ENCODE data around the gene TMEM165.

TMEM165 gene

DNA sequence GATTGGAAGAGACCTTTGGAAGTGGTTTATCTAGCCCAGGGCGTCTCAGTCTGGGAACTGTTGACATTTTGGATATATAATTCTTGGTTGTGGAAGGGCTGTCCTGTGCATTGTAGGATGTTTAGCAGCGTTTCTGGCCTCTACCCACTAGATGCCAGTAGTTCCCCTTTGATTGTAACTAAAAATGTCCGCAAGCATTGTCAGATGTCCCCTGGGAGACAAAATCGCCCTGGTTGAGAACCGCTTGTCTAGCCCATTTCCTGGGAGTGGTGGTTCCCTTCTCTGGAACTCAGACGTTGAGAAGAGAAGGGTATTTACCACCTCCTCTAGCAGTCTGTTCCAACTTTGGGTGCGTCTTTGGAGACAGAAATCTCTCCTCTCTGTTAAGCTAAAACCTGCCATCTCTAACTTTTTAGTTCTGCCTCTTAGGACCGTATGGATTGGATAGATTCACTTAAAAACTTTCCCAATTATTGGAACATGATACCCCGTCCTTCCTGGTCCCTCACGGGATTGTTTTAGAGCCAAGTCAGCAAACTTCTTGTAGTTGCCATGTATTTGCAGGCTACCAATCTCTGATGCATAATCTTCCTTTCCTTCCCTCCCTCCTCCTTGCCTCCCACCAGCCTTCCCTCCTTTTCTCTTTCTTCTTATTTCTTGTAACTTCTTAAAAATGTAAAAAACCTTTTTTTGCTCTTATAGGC lies 13.9 kb downstream of the TMEM165 start:
- DNase-seq: no peak

DNA sequence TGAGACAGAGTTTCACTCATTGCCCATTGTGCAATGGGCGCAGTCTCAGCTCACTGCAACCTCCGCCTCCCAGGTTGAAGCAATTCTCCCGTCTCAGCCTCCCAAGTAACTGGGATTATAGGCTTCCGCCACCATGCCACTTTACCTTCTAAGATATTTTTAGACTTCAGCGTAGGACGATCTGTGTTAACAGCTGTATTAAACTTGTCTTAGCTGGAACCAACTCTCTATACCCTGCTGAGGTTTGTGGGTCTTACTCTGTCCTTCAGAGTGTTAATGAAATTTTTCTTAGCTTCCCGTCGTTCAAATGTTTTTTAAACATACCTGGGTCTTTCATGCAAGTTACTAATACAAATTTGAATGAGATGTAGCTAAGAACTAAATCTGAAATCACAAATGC lies 14.7 kb downstream of the TMEM165 start:
- no peak for DNase-seq

GRCh38 chr4:55411621-55412020 lies 15.9 kb downstream of the TMEM165 start:
- no peak for DNase-seq

GRCh38 chr4:55416176-55416575 lies 20.4 kb downstream of the TMEM165 start:
- no peak for DNase-seq

DNA sequence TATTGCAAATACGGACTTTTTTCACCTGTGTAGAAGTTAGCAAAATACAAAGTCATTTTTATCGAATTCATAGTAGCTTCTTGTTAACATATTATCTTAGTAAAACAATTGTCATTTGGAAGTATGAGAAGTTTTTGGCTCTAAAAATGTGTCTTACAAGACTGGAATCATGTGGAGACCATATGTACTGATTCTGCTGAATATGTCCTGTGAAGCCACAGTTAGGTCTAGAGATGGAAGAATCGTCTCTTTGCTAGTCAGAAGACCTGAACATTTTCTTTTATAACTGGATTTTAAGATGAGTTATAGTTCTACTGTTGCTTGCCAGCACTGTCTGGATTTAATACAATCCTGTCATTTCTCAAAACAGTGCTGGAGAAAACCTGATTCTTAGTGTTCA lies 29.0 kb downstream of the TMEM165 start:
- DNase-seq: no peak

DNA sequence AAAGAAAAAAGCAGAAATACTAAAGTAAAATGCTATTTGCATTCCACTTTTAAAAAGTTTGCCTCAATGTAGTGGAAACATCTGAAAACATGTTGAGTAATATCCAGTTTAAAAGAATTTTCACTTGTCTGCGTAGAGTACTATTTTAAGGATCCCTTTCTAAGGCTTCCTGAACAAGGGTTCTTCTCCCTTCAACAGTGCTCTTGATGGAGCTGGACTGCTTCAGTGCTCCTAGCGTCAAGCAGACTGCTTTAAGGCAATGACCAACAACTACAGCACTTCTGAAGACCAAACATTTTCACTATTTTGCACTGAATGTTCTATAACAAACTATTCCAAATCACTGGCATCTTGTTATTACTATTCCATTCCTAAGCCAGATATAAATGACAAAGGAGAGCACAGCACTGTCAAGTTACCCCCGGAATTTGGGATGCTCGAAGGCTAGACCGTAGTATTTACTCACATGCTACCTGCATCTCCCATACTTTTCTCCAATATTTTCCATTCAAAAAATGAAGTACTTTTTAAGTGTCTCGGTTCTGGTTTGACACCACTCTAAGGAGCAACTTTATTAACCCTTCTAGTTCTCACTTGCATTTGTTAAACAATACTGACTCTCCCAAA lies 36.1 kb downstream of the TMEM165 start:
- DNase-seq: no peak

- DNase-seq: no peak
These were observed 39.5 kb downstream of the TMEM165 start for GRCh38 chr4:55435141-55435841.

GRCh38 chr4:55437356-55437796 lies 41.6 kb downstream of the TMEM165 start:
- no peak for DNase-seq

DNA sequence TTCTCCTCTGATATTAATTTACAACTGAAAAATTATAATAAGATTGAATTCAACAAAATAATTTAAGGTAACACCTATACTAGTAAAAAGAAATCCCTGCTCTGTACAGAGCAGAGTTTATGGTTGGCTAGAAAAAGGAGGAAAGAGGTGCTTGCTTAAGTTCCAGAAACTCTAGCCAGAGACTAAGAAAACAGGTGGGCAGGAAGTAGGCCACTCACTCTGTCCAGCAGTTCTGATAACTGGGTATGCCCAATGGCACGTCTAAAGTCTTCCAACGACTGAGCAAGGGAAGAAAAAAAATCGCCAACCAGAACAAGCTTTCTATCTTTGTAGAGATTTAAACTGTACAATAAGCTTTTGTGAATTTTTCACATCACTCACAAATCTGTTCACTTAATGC lies 42.1 kb downstream of the TMEM165 start:
- no peak for DNase-seq

GRCh38 chr4:55438314-55438713 lies 42.6 kb downstream of the TMEM165 start:
- no peak for DNase-seq

DNA sequence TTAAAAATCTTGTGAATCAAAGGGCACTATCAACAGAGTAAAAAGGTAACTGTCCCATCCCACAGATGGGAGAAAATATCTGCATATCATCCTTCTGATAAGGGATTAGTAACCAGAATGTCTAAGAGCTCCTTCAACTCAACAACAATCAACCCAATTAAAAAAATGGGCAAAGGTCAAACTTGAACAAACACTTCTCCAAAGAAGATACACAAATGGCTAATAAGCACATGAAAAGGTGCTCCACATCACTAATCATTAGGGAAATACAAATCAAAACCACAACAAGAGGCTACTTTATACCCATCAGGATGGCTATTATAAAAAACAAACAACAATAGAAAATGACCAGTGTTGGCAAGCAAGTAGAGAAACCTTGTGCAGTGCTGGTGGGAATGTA lies 43.3 kb downstream of the TMEM165 start:
- no peak for DNase-seq

DNA sequence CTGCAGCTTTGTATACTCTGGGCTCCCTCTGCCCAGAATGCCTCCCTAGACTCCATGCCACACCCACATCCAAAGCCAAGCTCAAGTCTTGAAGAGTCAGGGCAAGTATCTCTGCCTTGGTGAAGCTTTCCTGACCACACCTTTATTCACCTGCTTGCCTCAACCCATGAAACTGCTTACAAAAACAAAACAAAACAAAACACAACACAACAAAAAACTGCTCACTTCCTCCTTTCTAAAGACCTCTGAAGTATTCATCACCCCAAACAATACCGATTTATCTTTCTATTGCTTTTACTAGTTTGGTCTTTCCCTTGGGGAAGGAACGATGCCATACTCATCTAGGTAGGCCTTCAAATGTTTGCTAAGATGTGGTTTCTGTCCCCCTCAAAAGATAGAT lies 45.0 kb downstream of the TMEM165 start:
- no peak for DNase-seq

DNA sequence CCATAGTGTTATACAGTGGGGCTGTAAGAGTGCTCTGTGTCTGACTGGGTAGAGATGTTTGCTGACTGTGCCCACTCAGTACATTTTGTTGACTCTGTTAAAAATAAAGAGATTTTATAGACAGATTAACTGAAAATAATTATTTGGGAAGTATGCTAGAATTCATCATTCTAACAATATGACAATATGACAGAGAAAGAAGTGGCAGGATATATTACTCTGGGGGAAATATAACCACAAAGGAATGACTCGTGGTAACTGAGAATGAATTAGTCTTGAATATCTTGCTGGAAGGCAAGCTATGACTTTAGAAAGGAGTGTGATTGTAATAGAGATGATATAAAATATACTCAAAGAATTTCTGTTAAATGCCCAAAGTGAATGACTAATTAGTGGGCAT lies 46.8 kb downstream of the TMEM165 start:
- no peak for DNase-seq

DNA sequence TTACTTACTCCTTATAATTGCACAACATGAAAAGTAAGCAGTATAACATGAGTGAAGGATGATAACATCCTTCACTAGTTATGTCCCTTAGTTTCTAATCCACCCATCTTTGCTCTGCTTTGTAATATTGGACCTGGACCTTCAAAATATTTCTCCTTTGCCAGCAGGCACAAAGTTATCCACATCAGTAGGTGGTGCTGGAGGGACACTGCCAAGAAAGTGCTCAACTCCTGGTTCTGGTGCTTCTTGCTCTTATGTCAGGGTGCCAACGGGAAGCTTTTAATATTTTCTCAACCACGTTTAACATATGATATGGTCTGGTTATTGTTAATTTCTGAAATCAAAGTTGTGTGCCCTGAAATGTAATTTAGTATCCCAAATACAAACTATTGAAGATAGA lies 49.1 kb downstream of the TMEM165 start:
- peak; percentile 13 for DNase-seq

DNA sequence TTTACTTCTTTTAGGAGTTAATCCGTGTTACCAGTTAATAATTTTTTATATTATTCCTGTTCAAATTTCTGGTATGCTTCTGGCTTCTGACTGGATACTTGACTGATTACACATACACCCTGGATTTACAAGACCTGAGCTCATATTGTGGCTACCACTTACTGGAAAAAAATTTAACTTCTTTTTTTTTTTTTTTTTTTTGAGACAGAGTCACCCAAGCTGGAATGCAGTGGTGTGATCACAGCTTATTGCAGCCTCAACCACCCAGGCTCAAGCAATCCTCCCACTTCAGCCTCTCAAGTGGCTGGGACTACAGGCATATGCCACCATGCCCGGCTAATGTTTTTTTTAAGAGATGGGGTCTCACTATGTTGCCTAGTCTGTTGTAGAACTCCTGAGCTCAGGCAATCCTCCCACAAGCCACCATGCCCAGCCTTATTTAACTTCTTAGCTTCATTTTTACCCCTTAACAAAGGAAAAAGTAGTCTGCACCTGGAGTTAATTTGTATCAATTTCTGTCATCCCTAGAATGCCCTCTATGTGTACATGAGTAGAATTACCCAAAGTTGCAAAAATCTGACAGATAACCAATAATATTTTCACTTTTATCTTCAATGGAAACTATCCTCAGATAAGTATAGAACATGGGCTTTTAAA lies 50.3 kb downstream of the TMEM165 start:
- DNase-seq: no peak

DNA sequence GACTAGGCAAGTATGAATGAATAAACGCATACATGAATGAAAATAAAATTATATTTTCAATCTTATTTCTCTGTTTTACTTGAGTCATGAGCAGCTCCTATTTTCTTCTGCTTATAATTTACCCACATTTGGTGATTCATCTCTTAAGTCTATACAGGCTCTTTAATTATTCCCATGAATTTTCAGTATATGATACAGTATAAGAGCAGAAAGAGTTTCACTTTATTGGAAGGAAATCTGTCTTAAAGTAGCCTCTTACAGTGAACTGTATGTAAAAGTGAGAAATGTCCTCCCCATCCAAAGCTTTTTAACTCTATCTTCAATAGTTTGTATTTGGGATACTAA lies 50.8 kb downstream of the TMEM165 start:
- no peak for DNase-seq

DNA sequence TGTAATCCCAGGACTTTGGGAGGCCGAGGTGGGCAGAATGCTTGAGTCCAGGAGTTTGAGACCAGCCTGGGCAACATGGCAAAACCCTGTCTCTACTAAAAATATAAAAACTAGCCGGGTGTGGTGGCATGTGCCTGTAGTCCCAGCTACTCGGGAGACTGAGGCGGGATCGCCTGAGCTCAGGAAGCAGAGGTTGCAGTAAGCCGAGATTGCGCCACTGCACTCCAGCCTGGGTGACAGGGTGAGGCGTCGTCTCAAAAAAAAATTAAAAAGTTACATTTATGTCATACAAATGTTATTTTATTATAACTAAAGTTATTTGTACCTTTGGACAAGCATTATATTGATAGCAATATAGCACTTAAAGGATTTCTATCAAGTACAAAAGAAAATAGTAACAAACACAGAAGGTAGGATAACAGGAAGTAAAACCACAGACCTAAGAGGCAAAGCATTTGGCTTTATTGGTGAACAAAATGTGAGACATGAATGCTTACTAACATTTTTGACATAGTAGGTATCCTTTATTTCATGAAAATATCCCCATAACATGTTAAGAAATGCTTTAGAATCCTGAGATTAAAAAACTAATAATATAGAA lies 51.5 kb downstream of the TMEM165 start:
- no peak for DNase-seq

GRCh38 chr4:55447831-55448230 lies 52.1 kb downstream of the TMEM165 start:
- DNase-seq: no peak

DNA sequence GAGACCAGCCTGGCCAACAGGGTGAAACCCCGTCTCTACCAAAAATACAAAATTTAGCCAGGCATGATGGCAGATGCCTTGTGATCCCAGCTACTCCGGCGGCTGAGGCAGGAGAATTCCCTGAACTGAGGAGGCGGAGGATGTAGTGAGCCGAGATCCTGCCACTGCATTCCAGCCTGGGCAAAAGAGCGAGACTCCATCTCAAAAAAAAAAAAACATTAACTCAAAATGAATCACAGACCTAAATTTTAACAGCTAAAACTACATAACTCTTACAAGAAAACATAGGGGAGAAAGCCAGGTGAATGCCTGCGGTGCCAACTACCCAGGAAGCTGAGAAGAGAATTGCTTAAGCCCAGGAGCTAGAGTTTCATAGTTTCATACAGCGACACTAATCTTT lies 54.8 kb downstream of the TMEM165 start:
- DNase-seq: no peak

- no peak for DNase-seq
These were observed 62.4 kb downstream of the TMEM165 start for GRCh38 chr4:55458164-55458563.

DNA sequence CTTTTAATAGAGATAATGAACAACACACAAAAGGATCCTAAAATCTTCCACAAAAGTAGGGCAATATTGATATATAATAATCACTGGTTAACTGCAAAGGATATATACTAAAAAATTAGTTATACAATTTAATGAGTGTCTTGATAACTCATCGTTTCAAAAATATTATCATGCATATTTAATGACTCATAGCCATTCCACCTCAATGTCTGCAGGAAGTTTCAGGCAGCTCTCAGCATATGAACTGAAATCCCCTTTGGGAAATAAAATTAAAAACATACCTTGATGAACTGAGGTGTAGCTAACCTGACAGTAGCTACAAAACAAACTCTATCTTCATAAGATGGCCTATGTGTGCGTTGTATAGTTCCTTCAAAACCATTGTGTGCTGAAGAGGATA lies 62.9 kb downstream of the TMEM165 start:
- no peak for DNase-seq

DNA sequence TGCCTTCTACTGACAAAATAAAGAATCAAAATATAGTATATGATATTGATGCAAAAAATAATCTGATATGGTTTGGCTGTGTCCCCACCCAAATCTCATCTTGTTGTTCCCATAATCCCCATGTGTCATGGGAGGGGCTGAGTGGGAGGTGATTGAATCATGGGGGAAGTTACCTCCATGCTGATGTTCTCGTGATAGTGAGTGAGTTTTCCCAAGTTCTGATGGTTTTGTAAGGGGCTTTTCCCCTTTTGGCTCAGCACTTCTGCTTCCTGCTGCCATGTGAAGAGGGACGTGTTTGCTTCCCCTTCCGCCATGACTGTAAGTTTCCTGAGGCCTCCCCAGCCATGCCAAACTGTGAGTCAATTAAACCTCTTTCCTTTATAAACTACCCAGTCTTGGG lies 70.2 kb downstream of the TMEM165 start:
- DNase-seq: no peak

DNA sequence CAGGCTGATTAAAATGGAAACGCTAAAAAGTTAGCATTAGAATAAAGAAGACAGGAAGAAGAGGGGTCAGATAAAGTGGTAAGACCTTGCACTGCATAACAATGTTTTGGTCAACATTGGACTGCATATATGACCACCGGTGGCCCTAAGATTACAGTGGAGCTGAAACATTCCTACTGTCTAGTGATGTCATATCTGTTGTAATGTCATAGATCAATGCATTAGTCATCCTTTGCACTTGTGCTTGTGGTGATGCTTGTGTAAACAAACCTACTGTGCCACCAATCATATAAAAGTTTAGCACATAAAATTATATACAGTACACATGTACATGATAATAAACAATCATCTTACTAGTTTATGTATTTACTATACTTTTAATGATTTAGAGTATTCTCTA lies 73.0 kb downstream of the TMEM165 start:
- DNase-seq: no peak

GRCh38 chr4:55469979-55470378 lies 74.2 kb downstream of the TMEM165 start:
- DNase-seq: no peak
